ENCODE results near the gene HCAR3. TPM values are rescaled to one million over a fixed set of nuclear protein-coding genes. Genes with fewer than 3 reads are reported as not detected.

Gene HCAR3
- total RNA-seq, 2 donors from 2014 or later: 0.23 to 0.40 TPM

- TF ChIP-seq POLR2A (IDR thresholded peaks at IDR 0.05): no peak
- no peaks in the 10 kb centered on the region for H3K36me3 ChIP-seq
- WGBS: 86% methylated on average over 27 of the region's 27 CpGs
Observed at GRCh38 chr12:122729583-122730214, 13.1 kb upstream of the HCAR3 start.

GRCh38 chr12:122726080-122726558 lies 9.5 kb upstream of the HCAR3 start:
- Histone ChIP-seq H3K4me3 (no peak overlapping the region), H3K36me3 (no peaks in the 10 kb centered on the region), H3K27ac (peak overlapping the region; percentile 46 to 59), H3K9me3 (no peaks in the 10 kb centered on the region), H3K27me3 (replicated peaks; ENCODE audit: insufficient read depth) (no peaks in the 10 kb centered on the region), H3K4me1 (replicated peaks) (no peaks in the 10 kb centered on the region)
- TF ChIP-seq POLR2A (IDR thresholded peaks at IDR 0.05): no peak
- peak; percentile 60 for TF ChIP-seq POLR2AphosphoS5 (IDR thresholded peaks at IDR 0.05)
- TF ChIP-seq CTCF (IDR thresholded peaks at IDR 0.05): no peak
- intact Hi-C loops (cut with DNase I): no loop called here
- peak; percentile 43 for DNase-seq (ENCODE audit: low spot score)
- WGBS: 33% methylated on average over 5 of the region's 5 CpGs

More at GRCh38 chr12:122729583-122730214, 13.1 kb upstream of the HCAR3 start:
- intact Hi-C loops (cut with DNase I): no loop called here
- peak overlapping the region in 1 of 2 donors; percentile 5 for H3K4me3 ChIP-seq
- H3K4me1 ChIP-seq (replicated peaks): no peaks in the 10 kb centered on the region
- no peaks in the 10 kb centered on the region for H3K27me3 ChIP-seq (replicated peaks; ENCODE audit: insufficient read depth)
- no peak overlapping the region for H3K27ac ChIP-seq
- no peak for DNase-seq (ENCODE audit: low spot score)
- no peaks in the 10 kb centered on the region for H3K9me3 ChIP-seq

GRCh38 chr12:122725452-122726079 lies 9.0 kb upstream of the HCAR3 start:
- Histone ChIP-seq H3K9me3 (no peaks in the 10 kb centered on the region), H3K27ac (peak overlapping the region; percentile 46 to 59), H3K27me3 (replicated peaks; ENCODE audit: insufficient read depth) (no peaks in the 10 kb centered on the region), H3K4me3 (no peak overlapping the region), H3K36me3 (no peaks in the 10 kb centered on the region), H3K4me1 (replicated peaks) (no peaks in the 10 kb centered on the region)
- no peak for DNase-seq (ENCODE audit: low spot score)
- intact Hi-C loops (cut with DNase I): no loop called here
- TF ChIP-seq POLR2AphosphoS5 (IDR thresholded peaks at IDR 0.05) (no peak), CTCF (IDR thresholded peaks at IDR 0.05) (no peak), POLR2A (IDR thresholded peaks at IDR 0.05) (no peak)
- 73% methylated on average over 6 of the region's 6 CpGs for WGBS

- Histone ChIP-seq H3K27ac (no peak overlapping the region), H3K27me3 (replicated peaks; ENCODE audit: insufficient read depth) (no peaks in the 10 kb centered on the region), H3K4me1 (replicated peaks) (no peaks in the 10 kb centered on the region), H3K4me3 (no peak overlapping the region), H3K36me3 (no peaks in the 10 kb centered on the region), H3K9me3 (no peaks in the 10 kb centered on the region)
- DNase-seq (ENCODE audit: low spot score): no peak
- intact Hi-C loops (cut with DNase I): no loop called here
- WGBS: 94% methylated on average over 12 of the region's 12 CpGs
- TF ChIP-seq POLR2AphosphoS5 (IDR thresholded peaks at IDR 0.05): no peak
- no peak for TF ChIP-seq CTCF (IDR thresholded peaks at IDR 0.05)
- no peak for TF ChIP-seq POLR2A (IDR thresholded peaks at IDR 0.05)
Observed at GRCh38 chr12:122724641-122725243, 8.1 kb upstream of the HCAR3 start.

GRCh38 chr12:122722387-122722786 lies 5.8 kb upstream of the HCAR3 start:
- Histone ChIP-seq H3K9me3 (no peaks in the 10 kb centered on the region), H3K27me3 (replicated peaks; ENCODE audit: insufficient read depth) (no peaks in the 10 kb centered on the region), H3K4me1 (replicated peaks) (no peaks in the 10 kb centered on the region), H3K4me3 (no peak overlapping the region), H3K27ac (no peak overlapping the region), H3K36me3 (no peaks in the 10 kb centered on the region)
- WGBS: 73% methylated on average over 1 of the region's 1 CpG
- no peak for DNase-seq (ENCODE audit: low spot score)
- intact Hi-C loops (cut with DNase I): no loop called here
- TF ChIP-seq CTCF (IDR thresholded peaks at IDR 0.05): no peak
- no peak for TF ChIP-seq POLR2AphosphoS5 (IDR thresholded peaks at IDR 0.05)
- TF ChIP-seq POLR2A (IDR thresholded peaks at IDR 0.05): no peak
